Stimulated activated CD4-positive, alpha-beta T cell treated with anti-CD3 and anti-CD28 coated beads, Interleukin-12 subunit alpha, Interleukin-12 subunit beta, amount 100 ng/mL, for 48 hours (primary cell): ENCODE results near the gene DAZAP1.

Experiments
- DNase-seq, 3 donors: peaks; one replicate each; pipeline ENCODE4 v3.0.0-alpha.2; 2020; ENCODE audit warnings: low read depth in 2 of 3, low spot score in 1 of 3

Gene DAZAP1

GRCh38 chr19:1393841-1394240 is 13.5 kb upstream of the DAZAP1 start:
- DNase-seq, result no peak

- no peak for DNase-seq
Measured at GRCh38 chr19:1394252-1395193, 12.9 kb upstream of the DAZAP1 start.

GRCh38 chr19:1395194-1396018 is 12.0 kb upstream of the DAZAP1 start:
- no peak for DNase-seq

- no peak for DNase-seq
Measured at GRCh38 chr19:1396019-1396767, 11.2 kb upstream of the DAZAP1 start.

GRCh38 chr19:1396768-1397679 is 10.4 kb upstream of the DAZAP1 start:
- DNase-seq, result no peak

- no peak for DNase-seq
Measured at GRCh38 chr19:1397838-1398237, 9.5 kb upstream of the DAZAP1 start.

- no peak for DNase-seq
Measured at GRCh38 chr19:1399079-1399478, 8.3 kb upstream of the DAZAP1 start.

GRCh38 chr19:1399745-1400144 is 7.6 kb upstream of the DAZAP1 start:
- DNase-seq, result no peak

GRCh38 chr19:1400281-1401137 is 6.9 kb upstream of the DAZAP1 start:
- no peak for DNase-seq

GRCh38 chr19:1401138-1401888 is 6.1 kb upstream of the DAZAP1 start, which contains the start of gene GAMT:
Gene GAMT, minus strand, starts transcription at chr19:1401542. Its CDS starts 66 bp downstream, at chr19:1401476.
- DNase-seq, result peak in 2 of 3 donors; percentile 25 to 45

- no peak for DNase-seq
Measured at GRCh38 chr19:1401889-1402217, 5.5 kb upstream of the DAZAP1 start.

GRCh38 chr19:1402411-1403070 is 4.8 kb upstream of the DAZAP1 start:
- DNase-seq, result no peak

GRCh38 chr19:1406774-1407527 is 435 bp upstream of the DAZAP1 start:
- DNase-seq, result peak; percentile 97 to 99 (median 99)

GRCh38 chr19:1408300-1409203 is 1.2 kb downstream of the DAZAP1 start:
- peak in 1 of 3 donors; percentile 44 for DNase-seq

- no peak for DNase-seq
Measured at GRCh38 chr19:1409204-1410005, 2.0 kb downstream of the DAZAP1 start.
